ENCODE results near the gene PPP2R2C. TPM values are rescaled to one million over a fixed set of nuclear protein-coding genes. Genes with fewer than 3 reads are reported as not detected.

PPP2R2C gene
- total and polyA plus RNA-seq, 4 experiments from 2014 or later: not detected

- H3K4me3 ChIP-seq (ENCODE audit: low read length in 2 of 2): no peak overlapping the region
- H3K27ac Mint-ChIP-seq: no peak overlapping the region
- H3K27ac ChIP-seq (ENCODE audit: low read depth, low read length): no peak overlapping the region
- H3K4me1 ChIP-seq (ENCODE audit: insufficient read depth, low read length): no peaks in the 10 kb centered on the region
- H3K27me3 ChIP-seq (ENCODE audit: insufficient read depth, low read length): peaks cover 10% of the 10 kb centered on the region
- POLR2A ChIA-PET (ENCODE audit: partially characterized antibody): interaction anchor here (1.2 kb wide), 1 partner anchor 76 kb away, joined by 4 read pairs; no protein-coding TSS in a partner anchor
- CTCF ChIA-PET (ENCODE audit: partially characterized antibody): interaction anchor here (1.0 to 16.0 kb wide), 16 partner anchors 8 to 328 kb away, joined by 3 to 374 read pairs (median 8); partner anchors contain the start of gene WFS1
- peaks cover 9 to 10% of the 10 kb centered on the region in 2 donors for H3K27me3 Mint-ChIP-seq
- DNase-seq: no peak
- no peak overlapping the region for H3K4me3 Mint-ChIP-seq
- intact Hi-C loops (cut with micrococcal nuclease): loop anchor here (1.0 to 5.0 kb wide), 2 partner anchors 76 to 1839 kb away; no protein-coding TSS in a partner anchor
- H3K36me3 ChIP-seq (ENCODE audit: insufficient read depth, low read length): no peaks in the 10 kb centered on the region
- no peaks in the 10 kb centered on the region for H3K36me3 Mint-ChIP-seq
- peaks cover 0 to 3% (median 0%) of the 10 kb centered on the region in 4 donors for H3K4me1 Mint-ChIP-seq
- no peaks in the 10 kb centered on the region for H3K9me3 Mint-ChIP-seq
- no peaks in the 10 kb centered on the region for H3K9me3 ChIP-seq (ENCODE audit: control insufficient read depth in 1 of 2, low read length in 2 of 2)
Measured at GRCh38 chr4:6326312-6327060, 145.9 kb downstream of the PPP2R2C start.

- H3K4me1 Mint-ChIP-seq: peaks cover 0 to 3% (median 0%) of the 10 kb centered on the region in 4 donors
- H3K27ac Mint-ChIP-seq: no peak overlapping the region
- no peaks in the 10 kb centered on the region for H3K36me3 ChIP-seq (ENCODE audit: insufficient read depth, low read length)
- H3K4me1 ChIP-seq (ENCODE audit: insufficient read depth, low read length): no peaks in the 10 kb centered on the region
- no peak overlapping the region for H3K4me3 ChIP-seq (ENCODE audit: low read length in 2 of 2)
- DNase-seq: no peak
- H3K27me3 ChIP-seq (ENCODE audit: insufficient read depth, low read length): peaks cover 10% of the 10 kb centered on the region
- no peaks in the 10 kb centered on the region for H3K9me3 ChIP-seq (ENCODE audit: control insufficient read depth in 1 of 2, low read length in 2 of 2)
- ChIA-PET POLR2A (ENCODE audit: partially characterized antibody) (interaction anchor here (0.5 kb wide), 1 partner anchor 57 kb away, joined by 3 read pairs; no protein-coding TSS in a partner anchor), CTCF (ENCODE audit: partially characterized antibody) (interaction anchor here (1.2 to 16.0 kb wide), 8 partner anchors 8 to 388 kb away, joined by 3 to 374 read pairs (median 8); no protein-coding TSS in a partner anchor)
- H3K9me3 Mint-ChIP-seq: peaks cover 0 to 2% (median 0%) of the 10 kb centered on the region in 8 donors
- no peak overlapping the region for H3K4me3 Mint-ChIP-seq
- intact Hi-C loops (cut with micrococcal nuclease): loop anchor here (5.0 kb wide), 1 partner anchor 1839 kb away; no protein-coding TSS in a partner anchor
- H3K27ac ChIP-seq (ENCODE audit: low read depth, low read length): no peak overlapping the region
- H3K27me3 Mint-ChIP-seq: peaks cover 9 to 13% of the 10 kb centered on the region in 2 donors
- no peaks in the 10 kb centered on the region for H3K36me3 Mint-ChIP-seq
Measured at GRCh38 chr4:6325788-6326290, 146.6 kb downstream of the PPP2R2C start.

GRCh38 chr4:6324999-6325787, 147.2 kb downstream of the PPP2R2C start:
- no peak for DNase-seq
- H3K36me3 Mint-ChIP-seq: no peaks in the 10 kb centered on the region
- Histone ChIP-seq H3K36me3 (ENCODE audit: insufficient read depth, low read length) (no peaks in the 10 kb centered on the region), H3K4me3 (ENCODE audit: low read length in 2 of 2) (no peak overlapping the region), H3K27ac (ENCODE audit: low read depth, low read length) (no peak overlapping the region), H3K27me3 (ENCODE audit: insufficient read depth, low read length) (peaks cover 10% of the 10 kb centered on the region), H3K4me1 (ENCODE audit: insufficient read depth, low read length) (no peaks in the 10 kb centered on the region), H3K9me3 (ENCODE audit: control insufficient read depth in 1 of 2, low read length in 2 of 2) (no peaks in the 10 kb centered on the region)
- ChIA-PET POLR2A (ENCODE audit: partially characterized antibody) (interaction anchor here (0.5 kb wide), 1 partner anchor 56 kb away, joined by 3 read pairs; no protein-coding TSS in a partner anchor), CTCF (ENCODE audit: partially characterized antibody) (interaction anchor here (1.2 to 16.0 kb wide), 6 partner anchors 9 to 388 kb away, joined by 3 to 374 read pairs (median 3); no protein-coding TSS in a partner anchor)
- no peak overlapping the region for H3K27ac Mint-ChIP-seq
- intact Hi-C loops (cut with micrococcal nuclease): loop anchor here (5.0 kb wide), 1 partner anchor 1838 kb away; no protein-coding TSS in a partner anchor
- peaks cover 0 to 3% (median 0%) of the 10 kb centered on the region in 4 donors for H3K4me1 Mint-ChIP-seq
- no peak overlapping the region for H3K4me3 Mint-ChIP-seq
- peaks cover 0 to 6% (median under 1%) of the 10 kb centered on the region in 8 donors for H3K9me3 Mint-ChIP-seq
- peaks cover 14 to 16% of the 10 kb centered on the region in 2 donors for H3K27me3 Mint-ChIP-seq

- H3K36me3 Mint-ChIP-seq: no peaks in the 10 kb centered on the region
- no peak overlapping the region for H3K27ac Mint-ChIP-seq
Measured at GRCh38 chr4:6324461-6324998, 147.9 kb downstream of the PPP2R2C start.

GRCh38 chr4:6322761-6323566, 149.4 kb downstream of the PPP2R2C start:
- Histone ChIP-seq H3K4me3 (ENCODE audit: low read length in 2 of 2) (no peak overlapping the region), H3K4me1 (ENCODE audit: insufficient read depth, low read length) (no peaks in the 10 kb centered on the region), H3K27ac (ENCODE audit: low read depth, low read length) (no peak overlapping the region), H3K36me3 (ENCODE audit: insufficient read depth, low read length) (no peaks in the 10 kb centered on the region), H3K27me3 (ENCODE audit: insufficient read depth, low read length) (no peaks in the 10 kb centered on the region), H3K9me3 (ENCODE audit: control insufficient read depth in 1 of 2, low read length in 2 of 2) (no peaks in the 10 kb centered on the region)
- POLR2A ChIA-PET (ENCODE audit: partially characterized antibody): no interaction called here
- H3K27ac Mint-ChIP-seq: no peak overlapping the region
- peaks cover 18 to 19% of the 10 kb centered on the region in 2 donors for H3K27me3 Mint-ChIP-seq
- intact Hi-C loops (cut with micrococcal nuclease): no loop called here
- peaks cover 0 to 3% (median 0%) of the 10 kb centered on the region in 4 donors for H3K4me1 Mint-ChIP-seq
- H3K9me3 Mint-ChIP-seq: peaks cover 0 to 8% (median 3%) of the 10 kb centered on the region in 8 donors
- no peak overlapping the region for H3K4me3 Mint-ChIP-seq
- no peak for DNase-seq
- CTCF ChIA-PET (ENCODE audit: partially characterized antibody): interaction anchor here (1.1 to 16.0 kb wide), 3 partner anchors 8 to 73 kb away, joined by 4 to 374 read pairs (median 9); no protein-coding TSS in a partner anchor
- H3K36me3 Mint-ChIP-seq: no peaks in the 10 kb centered on the region

More at GRCh38 chr4:6324461-6324998, 147.9 kb downstream of the PPP2R2C start:
- H3K4me1 Mint-ChIP-seq: peaks cover 0 to 3% (median 0%) of the 10 kb centered on the region in 4 donors
- no peaks in the 10 kb centered on the region for H3K36me3 ChIP-seq (ENCODE audit: insufficient read depth, low read length)
- peaks cover 17 to 18% of the 10 kb centered on the region in 2 donors for H3K27me3 Mint-ChIP-seq
- H3K4me3 Mint-ChIP-seq: no peak overlapping the region
- no peaks in the 10 kb centered on the region for H3K9me3 ChIP-seq (ENCODE audit: control insufficient read depth in 1 of 2, low read length in 2 of 2)
- POLR2A ChIA-PET (ENCODE audit: partially characterized antibody): interaction anchor here (0.6 kb wide), 1 partner anchor 15 kb away, joined by 3 read pairs; no protein-coding TSS in a partner anchor
- no peak for DNase-seq
- no peak overlapping the region for H3K4me3 ChIP-seq (ENCODE audit: low read length in 2 of 2)
- no peak overlapping the region for H3K27ac ChIP-seq (ENCODE audit: low read depth, low read length)
- CTCF ChIA-PET (ENCODE audit: partially characterized antibody): interaction anchor here (1.3 to 16.0 kb wide), 5 partner anchors 17 to 389 kb away, joined by 3 to 374 read pairs (median 3); no protein-coding TSS in a partner anchor
- intact Hi-C loops (cut with micrococcal nuclease): no loop called here
- peaks cover 10% of the 10 kb centered on the region for H3K27me3 ChIP-seq (ENCODE audit: insufficient read depth, low read length)
- peaks cover 0 to 8% (median 3%) of the 10 kb centered on the region in 8 donors for H3K9me3 Mint-ChIP-seq
- H3K4me1 ChIP-seq (ENCODE audit: insufficient read depth, low read length): no peaks in the 10 kb centered on the region

DNA sequence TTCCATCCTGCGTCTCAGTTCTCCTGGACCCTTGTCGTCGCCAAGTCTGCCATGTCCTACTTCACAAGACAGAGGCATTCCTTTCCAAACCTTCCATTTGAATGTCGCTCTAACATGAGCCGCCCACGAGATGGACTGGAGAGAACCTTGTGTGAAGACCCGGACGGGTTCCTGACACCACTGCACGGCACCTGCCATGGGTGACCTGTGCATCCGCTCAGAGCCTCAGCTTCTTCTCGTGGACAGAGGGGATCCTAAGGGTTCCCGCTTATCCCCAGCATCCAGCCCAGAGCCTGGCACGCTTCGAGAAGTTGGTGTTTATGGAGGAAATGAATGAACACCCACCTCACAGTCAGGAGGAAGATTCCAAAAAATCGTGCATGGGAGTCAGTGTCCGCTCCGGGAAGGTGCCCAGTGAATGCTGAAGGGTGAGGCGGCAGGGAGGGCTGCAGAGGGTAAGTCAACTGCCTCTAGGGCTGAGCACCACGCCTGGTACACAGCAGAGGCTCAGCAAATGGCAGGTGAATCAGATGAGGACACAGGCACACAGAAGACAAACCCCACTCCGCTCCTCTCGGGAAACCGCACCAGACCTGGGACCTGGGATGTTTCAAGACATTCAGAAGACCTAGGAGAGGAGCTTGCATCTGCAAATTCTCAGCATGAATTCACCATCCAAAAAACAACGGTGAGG, 150.2 kb downstream of the PPP2R2C start:
- ChIA-PET POLR2A (ENCODE audit: partially characterized antibody) (no interaction called here), CTCF (ENCODE audit: partially characterized antibody) (interaction anchor here (1.1 to 16.0 kb wide), 3 partner anchors 9 to 72 kb away, joined by 4 to 374 read pairs (median 9); no protein-coding TSS in a partner anchor)
- Mint-ChIP-seq H3K9me3 (peaks cover 0 to 8% (median 3%) of the 10 kb centered on the region in 8 donors), H3K27me3 (peaks cover 19 to 21% of the 10 kb centered on the region in 2 donors), H3K27ac (no peak overlapping the region), H3K36me3 (no peaks in the 10 kb centered on the region), H3K4me3 (no peak overlapping the region), H3K4me1 (peaks cover 0 to 3% (median 0%) of the 10 kb centered on the region in 4 donors)
- intact Hi-C loops (cut with micrococcal nuclease): no loop called here
- no peaks in the 10 kb centered on the region for H3K4me1 ChIP-seq (ENCODE audit: insufficient read depth, low read length)
- H3K27me3 ChIP-seq (ENCODE audit: insufficient read depth, low read length): no peaks in the 10 kb centered on the region
- H3K27ac ChIP-seq (ENCODE audit: low read depth, low read length): no peak overlapping the region
- no peaks in the 10 kb centered on the region for H3K36me3 ChIP-seq (ENCODE audit: insufficient read depth, low read length)
- no peak overlapping the region for H3K4me3 ChIP-seq (ENCODE audit: low read length in 2 of 2)
- no peak for DNase-seq
- no peaks in the 10 kb centered on the region for H3K9me3 ChIP-seq (ENCODE audit: control insufficient read depth in 1 of 2, low read length in 2 of 2)
